Muscle of leg (tissue), 11 donors: Measurements from ENCODE around the gene SKI. TPM values are rescaled to one million over a fixed set of nuclear protein-coding genes. Genes with fewer than 3 reads are reported as not detected.

Experiments used
- DNase-seq: peaks from one replicate; pipeline ENCODE4 v3.0.0; 2013
- H3K27ac ChIP-seq: one replicate; pipeline ENCODE4 v1.5.1; 2013; ENCODE audit warnings: mild to moderate bottlenecking, low read length, control low read depth
- H3K27me3 ChIP-seq: one replicate; pipeline ENCODE4 v1.6.1; 2013; ENCODE audit warnings: low read length; ENCODE audit not compliant: control insufficient read depth, insufficient read depth
- H3K36me3 ChIP-seq: one replicate; pipeline ENCODE4 v1.6.1; 2013; ENCODE audit warnings: low read length; ENCODE audit not compliant: control insufficient read depth, insufficient read depth
- H3K4me1 ChIP-seq: one replicate; pipeline ENCODE4 v1.6.1; 2013; ENCODE audit warnings: low read length; ENCODE audit not compliant: control insufficient read depth, insufficient read depth
- H3K4me3 ChIP-seq: one replicate; pipeline ENCODE4 v1.5.1; 2013; ENCODE audit warnings: low read length, control low read depth
- H3K9me3 ChIP-seq: replicated peaks from 2 replicates; pipeline ENCODE4 v1.6.1; 2013; ENCODE audit warnings: low read depth, low read length; ENCODE audit not compliant: control insufficient read depth
- WGBS: methylation state at CpG from one replicate; pipeline ENCODE4 v1.1.5; 2013; ENCODE audit warnings: missing lambda C conversion rate; ENCODE audit not compliant: insufficient coverage; 5-methylcytosine and 5-hydroxymethylcytosine counted together
- polyA plus RNA-seq, 8 donors: library from polyadenylated mRNA; unstranded; fragments of 120-200 nt; gene quantifications; one replicate each; pipeline versions ENCODE4 v1.2.1 to v1.2.3, GENCODE V29; 2013; ENCODE audit warnings: inconsistent platforms in 1 of 8, low replicate concordance in 1 of 8; ENCODE audit not compliant: insufficient read length in 8 of 8, insufficient read depth in 1 of 8
- total RNA-seq: library from RNA; stranded (reverse); fragments of 120-200 nt; gene quantifications from one replicate; pipeline ENCODE4 v1.2.4, GENCODE V29; 2013

Gene SKI
- total and polyA plus RNA-seq, 9 donors = 16.8 to 83.2 (median 65.5) TPM

- H3K27ac ChIP-seq = no peak overlapping the region
- no peaks in the 10 kb centered on the region for H3K27me3 ChIP-seq
- DNase-seq = no peak
- H3K36me3 ChIP-seq = no peaks in the 10 kb centered on the region
- H3K4me3 ChIP-seq = no peak overlapping the region
- 91% methylated on average over 9 of the region's 17 CpGs for WGBS
- H3K4me1 ChIP-seq = peaks cover 31% of the 10 kb centered on the region
- H3K9me3 ChIP-seq = no peaks in the 10 kb centered on the region
These were observed 118.7 kb downstream of the SKI start for GRCh38 chr1:2346691-2347408.

GRCh38 chr1:2347409-2347785, 119.3 kb downstream of the SKI start:
- Histone ChIP-seq H3K9me3 (no peaks in the 10 kb centered on the region), H3K27me3 (no peaks in the 10 kb centered on the region), H3K36me3 (no peaks in the 10 kb centered on the region), H3K4me1 (peaks cover 31% of the 10 kb centered on the region), H3K27ac (no peak overlapping the region), H3K4me3 (no peak overlapping the region)
- DNase-seq = no peak
- WGBS = 86% methylated on average over 8 of the region's 13 CpGs

GRCh38 chr1:2347896-2348295, 119.8 kb downstream of the SKI start:
- no peaks in the 10 kb centered on the region for H3K27me3 ChIP-seq
- H3K36me3 ChIP-seq = no peaks in the 10 kb centered on the region
- WGBS = 69% methylated on average over 23 of the region's 23 CpGs
- H3K27ac ChIP-seq = no peak overlapping the region
- peaks cover 33% of the 10 kb centered on the region for H3K4me1 ChIP-seq
- no peak overlapping the region for H3K4me3 ChIP-seq
- H3K9me3 ChIP-seq = no peaks in the 10 kb centered on the region
- DNase-seq = no peak

- Histone ChIP-seq H3K4me3 (no peak overlapping the region), H3K4me1 (peaks cover 33% of the 10 kb centered on the region), H3K36me3 (no peaks in the 10 kb centered on the region), H3K27me3 (no peaks in the 10 kb centered on the region), H3K9me3 (no peaks in the 10 kb centered on the region), H3K27ac (no peak overlapping the region)
- no peak for DNase-seq
- WGBS = 90% methylated on average over 54 of the region's 59 CpGs
These were observed 120.5 kb downstream of the SKI start for GRCh38 chr1:2348346-2349325.

- whole genome bisulfite sequencing = 46% methylated on average over 6 of the region's 9 CpGs
- Histone ChIP-seq H3K4me3 (no peak overlapping the region), H3K27ac (no peak overlapping the region), H3K27me3 (no peaks in the 10 kb centered on the region), H3K4me1 (peaks cover 30% of the 10 kb centered on the region), H3K36me3 (no peaks in the 10 kb centered on the region), H3K9me3 (no peaks in the 10 kb centered on the region)
- no peak for DNase-seq
These were observed 121.7 kb downstream of the SKI start for GRCh38 chr1:2349806-2350205.

GRCh38 chr1:2350501-2350900, 122.4 kb downstream of the SKI start:
- no peaks in the 10 kb centered on the region for H3K27me3 ChIP-seq
- H3K4me1 ChIP-seq = peaks cover 37% of the 10 kb centered on the region
- H3K27ac ChIP-seq = no peak overlapping the region
- no peak overlapping the region for H3K4me3 ChIP-seq
- no peaks in the 10 kb centered on the region for H3K36me3 ChIP-seq
- H3K9me3 ChIP-seq = no peaks in the 10 kb centered on the region
- 88% methylated on average over 7 of the region's 10 CpGs for WGBS
- no peak for DNase-seq

GRCh38 chr1:2350911-2351655, 123.0 kb downstream of the SKI start:
- Histone ChIP-seq H3K27me3 (no peaks in the 10 kb centered on the region), H3K4me3 (no peak overlapping the region), H3K9me3 (no peaks in the 10 kb centered on the region), H3K27ac (no peak overlapping the region), H3K4me1 (peaks cover 43% of the 10 kb centered on the region), H3K36me3 (no peaks in the 10 kb centered on the region)
- 75% methylated on average over 24 of the region's 31 CpGs for WGBS
- DNase-seq = no peak

- WGBS = 88% methylated on average over 6 of the region's 8 CpGs
- Histone ChIP-seq H3K9me3 (no peaks in the 10 kb centered on the region), H3K4me1 (peaks cover 46% of the 10 kb centered on the region), H3K36me3 (no peaks in the 10 kb centered on the region), H3K4me3 (no peak overlapping the region), H3K27ac (no peak overlapping the region), H3K27me3 (no peaks in the 10 kb centered on the region)
- DNase-seq = no peak
These were observed 123.6 kb downstream of the SKI start for GRCh38 chr1:2351723-2352122.

GRCh38 chr1:2352341-2352896, 124.3 kb downstream of the SKI start:
- Histone ChIP-seq H3K4me1 (peaks cover 46% of the 10 kb centered on the region), H3K27ac (no peak overlapping the region), H3K36me3 (no peaks in the 10 kb centered on the region), H3K27me3 (no peaks in the 10 kb centered on the region), H3K9me3 (no peaks in the 10 kb centered on the region), H3K4me3 (no peak overlapping the region)
- WGBS = 90% methylated on average over 7 of the region's 11 CpGs
- no peak for DNase-seq
